ENCODE data around the gene SLC22A13.
"Not testable (repeated sequence)": the region's sequence is repeated elsewhere in the genome, so short reads cannot be mapped to it uniquely, and the experiment has no call there.

Gene SLC22A13

DNA sequence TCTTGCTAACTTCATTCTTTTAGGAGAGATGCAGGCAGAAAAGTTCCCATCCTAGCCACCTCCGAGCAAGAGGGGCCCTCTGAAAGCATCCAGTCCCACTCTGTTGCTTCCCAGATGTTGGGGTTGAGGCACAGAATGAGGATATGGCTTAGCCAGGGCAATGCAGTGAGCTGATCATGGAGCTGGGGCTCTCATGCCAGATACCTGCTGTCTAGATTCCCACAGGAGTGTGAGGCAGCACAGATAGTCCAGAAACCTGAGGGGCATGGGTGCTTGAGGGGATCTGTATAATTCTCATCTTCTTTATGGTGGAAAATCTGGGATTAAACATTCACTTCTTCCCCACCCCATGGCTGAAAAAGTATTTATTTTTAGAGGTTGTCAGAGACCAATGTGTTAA lies 1.2 kb downstream of the SLC22A13 start:
- DNase-seq = no peak

DNA sequence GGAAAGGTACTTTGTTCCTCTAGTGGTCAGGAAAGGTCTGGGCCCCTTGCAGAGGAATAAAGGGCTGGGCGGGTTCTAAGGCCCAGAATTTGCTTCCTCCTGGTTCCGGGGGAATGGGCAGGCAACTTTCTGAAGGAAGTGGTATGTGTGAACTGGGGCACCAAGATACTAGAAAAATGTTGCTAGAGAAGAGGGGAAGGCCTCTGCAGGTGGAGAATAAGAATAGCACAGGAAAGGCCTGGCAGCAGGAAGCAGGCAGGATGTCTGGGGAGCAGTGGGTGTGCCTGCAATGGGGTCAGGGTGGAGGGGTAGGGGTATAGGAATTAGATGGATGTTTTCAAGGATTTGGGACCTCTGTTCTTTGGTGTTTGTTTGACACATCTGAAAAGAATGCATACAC lies 2.0 kb downstream of the SLC22A13 start:
- no peak for DNase-seq

DNA sequence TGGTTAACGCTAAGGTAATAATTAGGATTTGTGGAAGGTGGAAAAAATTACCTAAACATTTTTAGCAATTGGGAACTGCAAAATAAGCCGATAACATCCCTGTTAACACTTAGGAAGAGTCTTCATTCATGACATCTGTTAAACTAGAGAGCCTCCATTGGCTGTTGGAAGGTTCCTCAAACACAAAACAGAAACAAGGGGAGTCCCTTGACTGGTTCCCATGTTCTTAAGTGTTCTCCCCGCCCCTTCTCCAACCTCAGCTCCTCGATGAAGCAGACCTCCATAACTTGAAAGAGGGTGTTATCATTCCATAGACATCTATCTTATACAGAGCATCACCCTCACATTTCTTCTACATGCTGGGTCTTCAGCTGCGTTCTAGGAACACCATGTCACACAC lies 2.5 kb downstream of the SLC22A13 start:
- no peak for DNase-seq

DNA sequence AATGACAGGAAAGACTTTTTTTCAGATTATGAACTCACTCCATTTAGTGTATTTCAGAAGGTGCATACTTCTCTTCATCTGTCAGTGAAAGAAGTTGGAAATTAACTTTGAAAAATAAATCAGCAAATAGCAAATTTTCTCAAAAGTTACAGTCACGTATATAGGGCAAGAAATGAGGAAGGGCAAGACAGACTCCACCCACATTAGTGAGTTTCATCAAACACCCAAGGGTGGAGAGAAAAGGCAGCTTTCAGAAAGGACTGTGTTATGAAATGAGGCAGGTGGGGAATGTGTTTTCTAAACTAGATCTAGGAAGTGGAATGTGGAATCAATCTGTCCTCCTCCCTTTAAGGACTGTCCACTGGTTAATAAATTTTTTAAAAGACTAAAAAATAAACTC lies 2.9 kb downstream of the SLC22A13 start:
- DNase-seq = no peak

DNA sequence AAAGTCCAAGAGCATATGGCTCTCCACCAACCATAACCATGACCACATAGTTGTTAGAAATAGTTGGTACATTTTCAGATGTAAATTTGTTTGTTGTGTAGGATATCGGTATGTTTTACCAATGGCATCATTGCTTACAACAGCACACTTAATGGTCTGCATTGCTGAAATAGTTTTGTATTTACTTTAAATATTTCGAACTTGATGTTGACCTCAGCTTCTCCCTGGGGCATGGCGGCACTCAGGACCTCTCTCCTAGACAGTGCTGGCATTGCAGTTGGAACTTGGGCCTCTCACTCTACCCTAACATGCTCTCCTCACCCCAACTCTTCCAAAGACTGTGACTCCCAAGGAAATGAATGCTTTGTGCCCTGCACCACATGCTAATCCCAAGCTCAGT lies 5.0 kb downstream of the SLC22A13 start:
- DNase-seq = no peak

DNA sequence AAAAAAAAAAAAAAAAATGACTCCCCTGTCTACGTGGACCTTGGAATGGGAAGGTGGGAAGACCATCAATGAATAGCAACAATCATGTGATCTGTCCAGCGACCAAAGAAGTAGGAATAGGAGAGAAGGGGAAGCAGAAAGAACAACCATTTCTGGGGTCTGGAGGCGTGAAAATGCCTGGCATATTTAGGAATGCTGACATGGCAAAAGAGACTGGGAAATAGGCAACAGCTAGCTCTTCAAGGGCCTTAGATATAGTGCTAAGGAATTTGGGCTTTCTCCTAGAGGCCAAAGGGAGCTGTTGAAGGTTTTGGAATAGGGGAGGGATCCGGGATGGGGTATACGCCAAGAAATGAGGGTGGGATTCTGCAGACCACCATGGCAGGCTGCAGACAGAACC lies 5.9 kb downstream of the SLC22A13 start:
- no peak for DNase-seq

DNA sequence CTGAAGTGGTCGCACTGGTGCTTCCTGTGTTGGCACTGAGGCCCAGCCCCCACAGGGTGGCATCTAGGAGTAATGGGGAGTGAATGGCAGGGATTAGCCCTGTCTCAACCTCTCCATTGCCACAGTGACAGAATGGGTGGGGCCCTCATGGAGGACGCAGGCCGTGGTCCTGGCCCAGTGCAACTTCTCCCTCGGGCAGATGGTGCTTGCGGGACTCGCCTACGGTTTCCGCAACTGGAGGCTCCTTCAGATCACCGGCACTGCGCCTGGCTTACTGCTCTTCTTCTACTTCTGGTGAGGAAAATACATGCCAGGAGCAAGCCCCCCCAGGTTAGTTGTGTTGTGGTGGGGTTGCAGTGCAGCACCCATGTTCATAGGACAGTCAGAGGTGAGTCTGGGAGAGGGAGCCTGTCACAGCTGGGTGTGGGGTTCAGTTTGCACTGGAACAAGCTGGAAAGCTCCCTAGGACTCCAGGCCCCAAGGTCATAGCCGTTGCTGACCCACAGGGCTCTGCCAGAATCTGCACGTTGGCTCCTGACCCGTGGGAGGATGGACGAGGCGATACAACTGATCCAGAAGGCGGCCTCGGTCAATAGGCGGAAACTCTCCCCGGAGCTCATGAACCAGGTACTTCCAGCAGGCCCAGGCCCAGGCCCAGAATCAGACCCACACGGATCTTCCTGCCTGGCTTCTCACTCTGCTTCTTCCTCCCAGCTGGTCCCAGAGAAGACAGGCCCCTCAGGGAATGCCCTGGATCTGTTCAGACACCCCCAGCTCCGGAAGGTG lies 9.4 kb downstream of the SLC22A13 start:
- no peak for DNase-seq

DNA sequence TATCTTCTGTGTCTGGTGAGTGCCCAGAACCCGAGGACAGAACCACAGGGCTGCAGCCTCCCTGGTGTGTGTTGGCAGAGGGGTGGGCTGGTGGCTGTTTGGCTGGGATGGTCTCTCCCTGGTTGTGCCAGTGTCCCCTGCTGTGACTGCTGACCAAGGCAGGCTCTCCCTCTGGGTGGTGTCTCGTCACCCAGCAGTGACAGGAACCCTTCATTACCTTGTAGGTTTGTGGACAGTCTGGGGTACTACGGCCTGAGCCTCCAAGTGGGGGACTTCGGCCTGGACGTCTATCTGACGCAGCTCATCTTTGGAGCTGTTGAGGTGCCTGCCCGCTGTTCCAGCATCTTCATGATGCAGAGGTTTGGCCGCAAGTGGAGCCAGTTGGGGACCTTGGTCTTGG lies 10.0 kb downstream of the SLC22A13 start:
- no peak for DNase-seq

DNA sequence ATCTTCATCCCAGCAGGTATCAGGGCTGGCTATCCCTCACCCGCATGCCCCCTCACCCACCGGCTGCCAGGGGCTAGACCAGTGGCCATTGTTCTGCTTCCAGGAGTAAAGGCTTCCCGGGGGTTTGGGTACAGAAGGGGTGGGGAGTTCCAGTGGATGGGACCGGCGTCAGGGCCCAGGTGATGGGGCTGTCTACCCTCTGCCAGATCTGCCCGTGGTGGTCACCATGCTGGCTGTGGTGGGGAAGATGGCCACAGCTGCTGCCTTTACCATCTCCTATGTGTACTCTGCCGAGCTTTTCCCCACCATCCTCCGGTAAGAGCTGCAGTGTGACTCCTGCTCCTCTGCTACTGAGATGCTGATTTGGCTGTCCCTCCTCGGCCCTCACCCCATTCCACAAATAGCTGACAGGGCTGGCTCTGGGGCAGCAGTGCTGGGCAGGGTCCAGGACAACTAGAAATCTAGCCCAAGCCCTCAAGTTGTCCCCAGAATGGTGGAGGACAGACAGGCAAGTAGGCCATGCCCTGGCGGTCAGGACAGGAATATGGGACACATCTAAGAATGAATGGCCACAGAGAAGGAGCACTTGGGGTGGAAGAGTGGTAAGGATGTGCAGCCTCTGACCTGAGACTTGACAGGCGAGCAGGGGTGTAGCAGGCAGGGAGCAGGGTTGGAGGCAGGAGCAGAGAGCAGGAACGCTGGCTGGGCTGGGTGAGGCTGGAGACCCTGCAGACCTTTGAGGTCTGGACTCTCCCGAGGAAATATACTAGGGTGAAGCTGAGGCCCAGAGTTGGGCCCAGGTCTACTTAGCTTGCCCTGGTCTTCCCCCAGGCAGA lies 10.7 kb downstream of the SLC22A13 start:
- no peak for DNase-seq

DNA sequence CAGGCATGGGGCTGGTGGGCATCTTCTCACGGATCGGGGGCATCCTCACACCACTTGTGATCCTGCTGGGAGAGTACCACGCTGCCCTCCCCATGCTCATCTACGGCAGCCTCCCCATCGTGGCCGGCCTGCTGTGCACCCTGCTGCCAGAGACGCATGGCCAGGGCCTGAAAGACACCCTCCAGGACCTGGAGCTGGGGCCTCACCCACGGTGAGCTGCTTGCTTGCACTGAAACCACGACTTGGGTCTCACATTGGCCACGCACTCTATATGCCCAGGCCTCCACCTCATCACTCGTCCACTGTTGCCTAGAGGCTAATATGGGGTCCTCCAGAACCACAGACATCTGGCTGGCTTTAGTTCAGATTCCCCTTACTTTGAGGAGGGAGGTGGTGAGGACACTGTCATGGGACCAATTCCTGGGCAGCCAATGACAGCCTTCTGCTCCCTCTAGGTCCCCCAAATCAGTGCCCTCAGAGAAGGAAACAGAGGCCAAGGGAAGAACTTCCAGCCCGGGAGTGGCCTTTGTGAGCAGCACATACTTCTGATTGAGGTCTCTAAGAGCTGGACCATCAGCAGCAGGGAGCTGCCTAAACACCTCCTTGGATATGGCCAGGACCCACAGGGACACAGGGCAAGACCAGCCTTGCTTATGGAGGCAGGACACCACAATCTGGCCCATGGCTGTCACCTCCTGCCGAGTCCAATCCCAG lies 11.5 kb downstream of the SLC22A13 start:
- DNase-seq = no peak

DNA sequence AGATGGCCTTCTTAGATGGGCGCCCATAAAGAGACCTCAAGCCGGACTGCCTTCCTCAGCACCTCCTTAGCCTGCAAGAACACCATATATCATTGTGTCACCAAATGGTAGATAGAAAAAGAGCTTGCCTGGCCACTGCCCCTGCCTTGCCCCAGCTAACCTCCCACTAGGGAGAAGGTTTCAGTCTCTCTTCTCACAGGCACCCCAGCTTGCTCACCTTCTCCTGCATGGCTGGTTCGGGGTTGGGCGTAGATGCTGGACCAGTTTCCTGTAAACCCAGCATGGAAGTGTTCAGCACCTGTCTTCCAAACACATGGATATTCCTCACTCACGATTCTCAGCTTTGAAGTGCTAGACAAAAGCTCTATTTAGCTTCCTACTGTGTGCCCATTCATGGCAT lies 13.2 kb downstream of the SLC22A13 start:
- DNase-seq = no peak

DNA sequence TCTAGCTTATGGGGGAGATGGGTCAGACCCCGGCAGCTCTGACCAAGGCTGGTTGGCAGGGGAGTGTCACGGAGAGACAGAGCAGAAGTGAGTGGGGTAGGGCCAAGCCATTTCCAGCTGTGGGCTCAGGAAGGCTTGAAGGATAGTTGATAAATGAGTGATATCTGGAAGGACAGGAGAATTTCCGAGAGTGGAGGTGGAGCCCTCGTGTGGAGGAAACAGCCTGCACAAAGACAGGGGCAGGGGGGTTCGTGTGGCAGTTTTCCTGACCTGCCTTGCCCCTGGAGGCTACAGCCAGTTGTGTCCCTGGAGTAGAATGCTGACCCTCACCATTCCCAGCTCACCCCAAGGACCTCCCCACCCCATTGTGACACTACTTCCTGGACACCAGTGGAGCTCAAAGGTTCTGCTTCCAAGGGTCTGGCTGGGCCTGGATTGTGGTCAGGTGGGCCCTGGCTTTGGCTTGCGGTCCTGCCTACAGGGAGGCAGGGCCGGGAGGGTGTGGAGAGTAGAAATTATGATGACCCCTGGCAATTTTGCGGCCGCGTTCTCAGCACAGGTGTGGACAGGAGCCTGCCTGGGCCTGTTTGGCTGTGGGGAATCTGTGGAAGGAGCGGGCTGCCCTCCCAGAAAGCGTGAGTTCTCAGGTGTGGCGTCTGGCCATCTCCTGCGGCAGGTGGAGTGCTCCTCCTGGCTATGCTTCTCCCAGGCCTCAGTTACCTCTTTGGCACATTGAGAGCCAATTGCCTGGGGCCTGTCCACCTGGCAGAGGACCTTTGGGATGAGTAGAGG lies 16.5 kb downstream of the SLC22A13 start, which contains the start of gene SLC22A14:
TSS of gene SLC22A14 (plus strand) at position 400 of the 792 bp plus-strand sequence. CDS start 23,733 bp downstream, outside the sequence.
- no peak for DNase-seq

DNA sequence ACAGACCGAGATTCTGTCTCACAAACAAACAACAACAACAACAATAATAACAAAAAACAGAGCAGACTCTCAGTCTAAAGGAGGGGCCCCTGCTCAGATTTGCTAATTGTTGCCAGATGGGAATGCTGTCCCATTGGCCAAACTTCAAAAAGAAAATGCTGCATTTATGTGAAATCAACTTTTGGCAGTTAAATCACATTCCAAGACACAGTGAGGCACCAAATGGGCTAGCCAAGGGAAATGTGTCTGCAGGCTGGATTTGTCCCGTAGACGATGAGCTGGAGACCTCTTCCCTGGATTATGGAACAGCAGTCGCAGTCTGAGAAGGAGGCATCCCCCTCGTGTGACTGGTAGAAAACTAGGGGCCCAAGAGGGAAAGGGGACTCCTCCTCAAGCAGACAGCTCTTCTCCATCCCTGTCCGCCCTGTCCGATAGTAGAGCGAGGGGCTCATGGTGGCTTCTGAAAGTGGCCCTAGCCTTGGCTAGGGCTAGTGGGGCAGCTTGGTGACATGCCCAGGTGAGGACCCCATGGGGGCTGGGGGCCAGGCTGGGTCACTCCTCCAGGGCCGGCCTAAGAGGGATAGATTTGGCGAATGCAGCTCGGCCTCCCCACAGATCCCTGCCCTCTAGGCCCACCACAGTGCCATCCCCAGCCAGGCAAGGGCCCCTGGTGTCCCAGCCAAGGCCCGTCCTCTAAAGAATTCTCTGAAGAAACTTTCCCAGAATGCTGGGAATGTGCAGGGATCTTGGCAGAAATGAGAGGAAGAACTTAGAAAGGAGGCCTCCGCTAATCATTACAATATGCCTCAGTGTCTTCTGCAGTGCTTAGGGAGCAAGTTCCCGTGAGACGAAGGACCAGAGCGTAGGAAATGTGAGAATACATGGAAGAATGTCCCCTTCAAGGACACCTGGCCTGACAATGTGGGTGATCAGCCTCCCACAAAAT lies 18.5 kb downstream of the SLC22A13 start:
- no peak for DNase-seq

DNA sequence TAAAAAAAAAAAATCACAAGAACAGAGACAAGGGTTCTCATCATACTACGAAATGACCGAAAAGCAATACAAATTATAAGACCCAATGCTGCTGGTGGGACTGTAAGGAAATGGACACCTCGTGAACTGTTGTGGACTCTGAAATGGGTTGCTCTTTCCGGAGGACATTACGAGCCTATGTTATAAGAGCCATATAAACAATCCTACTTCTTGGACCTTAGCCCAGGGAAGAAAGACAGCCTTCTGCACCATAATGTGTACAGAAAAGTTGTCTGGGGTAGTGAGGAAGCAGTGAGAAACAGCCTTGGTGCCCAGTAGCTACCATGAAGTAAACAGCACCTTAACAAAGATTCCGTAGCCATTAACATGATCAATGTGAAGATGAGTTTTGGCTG lies 19.1 kb downstream of the SLC22A13 start:
- no peak for DNase-seq

DNA sequence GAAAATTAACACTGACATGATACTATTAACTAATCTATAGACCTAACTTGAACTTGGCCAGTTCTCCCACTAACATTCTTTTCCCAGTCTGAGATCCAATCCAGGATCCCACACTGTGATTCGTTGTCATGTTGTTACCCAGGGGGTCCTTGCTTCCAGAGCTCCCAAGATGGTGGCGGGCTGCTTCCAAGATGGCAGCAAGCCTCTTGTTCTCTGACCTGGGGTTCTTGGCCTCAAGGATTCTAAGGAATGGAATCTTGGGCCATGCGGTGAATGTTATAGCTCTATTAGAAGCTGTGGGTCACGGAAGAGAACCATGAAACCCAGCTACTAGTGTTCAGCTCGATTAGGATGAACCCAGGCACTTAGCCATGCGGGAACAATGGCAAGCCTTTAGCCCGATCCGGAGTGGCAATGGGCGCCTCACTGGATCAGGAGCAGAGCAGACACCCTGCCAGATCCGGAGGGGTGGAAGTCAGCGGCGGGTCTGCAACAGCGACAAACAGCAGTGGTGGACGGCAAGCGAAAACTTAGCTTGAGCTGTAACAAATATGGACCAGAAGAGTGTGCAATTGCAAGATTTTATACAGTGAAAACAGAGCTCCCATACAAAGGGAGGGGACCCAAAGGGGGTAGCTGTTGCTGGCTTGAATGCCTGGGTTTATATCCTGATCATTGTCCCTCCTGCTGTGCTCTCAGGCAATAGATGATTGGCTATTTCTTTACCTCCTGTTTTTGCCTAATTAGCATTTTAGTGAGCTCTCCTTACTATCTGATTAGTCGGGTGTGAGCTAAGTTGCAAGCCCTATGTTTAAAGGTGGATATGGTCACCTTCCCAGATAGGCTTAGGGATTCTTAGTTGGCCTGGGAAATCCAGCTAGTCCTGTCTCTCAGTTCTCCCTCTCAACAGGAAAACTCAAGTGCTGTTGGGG lies 23.9 kb downstream of the SLC22A13 start:
- DNase-seq = not testable (repeated sequence)

DNA sequence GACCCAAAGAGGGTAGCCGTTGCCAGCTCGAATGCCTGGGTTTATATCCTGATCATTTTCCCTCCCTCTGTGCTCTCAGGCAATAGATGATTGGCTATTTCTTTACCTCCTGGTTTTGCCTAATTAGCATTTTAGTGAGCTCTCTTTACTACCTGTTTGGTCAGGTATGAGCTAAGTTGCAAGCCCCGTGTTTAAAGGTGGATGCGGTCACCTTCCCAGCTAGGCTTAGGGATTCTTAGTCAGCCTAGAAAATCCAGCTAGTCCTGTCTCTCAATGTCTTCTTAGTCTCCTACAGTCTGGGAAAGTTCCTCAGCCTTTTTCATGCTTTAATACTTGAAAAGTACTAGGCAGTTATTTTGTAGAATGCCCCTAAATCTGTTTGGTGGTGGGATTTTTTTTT lies 31.4 kb downstream of the SLC22A13 start:
- DNase-seq = not testable (repeated sequence)

DNA sequence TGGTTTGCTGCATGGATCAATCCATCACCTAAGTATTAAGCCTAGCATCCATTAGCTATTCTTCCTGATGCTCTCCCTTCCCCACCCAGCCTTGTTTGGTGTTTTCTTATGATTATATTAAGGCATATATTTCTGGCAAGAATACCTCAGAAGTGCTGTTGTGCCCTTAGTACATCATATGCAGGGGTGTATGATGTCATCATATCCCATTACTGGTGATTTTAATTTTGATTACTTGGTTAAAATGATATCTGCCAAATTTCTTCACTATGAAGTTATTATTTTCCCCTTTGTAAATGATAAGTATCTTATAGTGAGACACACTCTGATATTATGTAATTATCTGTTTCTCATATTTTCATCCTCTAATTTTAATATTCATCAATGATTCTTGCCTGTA lies 31.9 kb downstream of the SLC22A13 start:
- no peak for DNase-seq

DNA sequence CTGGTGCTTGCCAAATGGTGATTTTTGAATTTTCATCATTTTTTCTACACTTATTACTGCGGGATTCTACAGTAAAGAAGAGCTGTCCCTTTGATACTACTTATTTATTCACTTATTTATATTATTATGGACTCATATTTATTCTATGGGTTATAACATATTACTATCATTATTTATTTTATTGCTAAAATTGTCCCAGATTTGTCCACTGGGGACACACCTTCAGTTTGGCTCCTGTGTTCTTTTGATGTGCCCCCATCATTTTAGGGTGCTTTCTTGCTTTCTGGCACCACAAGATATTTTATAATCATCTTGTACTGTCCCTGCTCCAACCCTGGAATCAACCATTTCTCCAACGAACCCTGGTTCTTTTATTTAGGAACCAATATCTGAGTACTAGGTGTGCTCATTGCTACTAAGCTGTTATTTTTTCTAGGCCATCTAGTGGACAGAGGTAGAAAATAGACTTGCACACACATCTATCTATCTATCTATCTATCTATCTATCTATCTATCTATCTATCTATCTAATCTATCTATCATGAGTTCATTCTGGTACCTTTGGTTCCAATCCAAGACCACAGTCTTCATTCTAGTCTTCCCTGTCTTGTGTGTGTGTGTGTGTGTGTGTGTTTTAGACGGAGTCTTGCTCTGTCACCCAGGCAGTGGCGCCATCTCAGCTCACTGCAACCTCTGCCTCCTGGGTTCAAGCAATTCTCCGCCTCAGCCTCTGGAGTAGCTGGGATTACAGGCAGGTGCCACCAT lies 32.5 kb downstream of the SLC22A13 start:
- peak; percentile 19 for DNase-seq

DNA sequence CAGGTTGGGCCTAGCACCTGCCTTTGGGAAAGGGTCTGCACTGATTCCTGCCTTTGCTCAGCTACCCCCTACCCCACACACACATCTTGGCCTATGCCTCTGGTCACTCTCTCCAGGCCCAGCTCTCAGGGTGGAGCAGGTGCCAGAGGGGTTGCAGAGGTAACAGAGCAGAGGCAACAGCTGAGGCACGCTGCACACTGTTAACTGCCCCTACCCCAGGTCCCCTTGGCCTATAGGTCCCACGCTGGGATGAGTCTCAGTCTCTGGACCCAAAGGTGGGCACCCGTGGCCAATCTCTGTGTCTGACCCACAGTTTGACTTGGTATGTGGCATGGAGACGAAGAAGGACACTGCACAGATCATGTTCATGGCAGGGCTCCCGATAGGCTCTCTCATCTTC lies 41.3 kb downstream of the SLC22A13 start:
- DNase-seq = no peak

DNA sequence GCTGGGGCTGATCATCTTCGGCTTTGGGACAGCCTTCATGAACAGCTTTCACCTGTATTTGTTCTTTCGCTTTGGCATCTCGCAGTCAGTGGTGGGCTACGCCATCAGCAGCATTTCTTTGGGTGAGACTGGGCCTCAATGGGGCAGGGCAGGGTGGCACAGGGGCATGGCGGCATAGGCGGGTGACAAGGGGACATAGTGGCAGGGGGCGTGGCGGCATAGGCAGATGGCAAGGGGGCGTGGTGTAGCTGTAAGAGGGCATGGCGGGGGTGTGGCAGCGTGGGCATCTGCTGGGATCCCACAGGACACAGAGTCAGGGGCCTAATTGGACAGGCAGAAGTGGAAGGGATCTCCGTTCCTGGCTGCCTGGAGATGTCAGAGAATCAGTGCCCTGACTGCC lies 42.0 kb downstream of the SLC22A13 start:
- no peak for DNase-seq
